MM.1S (cell line): ENCODE results near the gene SEPTIN14.
"Not testable (repeated sequence)": the region's sequence is repeated elsewhere in the genome, so short reads cannot be mapped to it uniquely, and the experiment has no call there.

ENCODE experiments used
- DNase-seq: peaks from one replicate; pipeline ENCODE4 v3.0.0-alpha.2; 2015
- H2AFZ ChIP-seq: fragments of 300-600 bp; sonication (generic); 2 replicates; pipeline ENCODE4 v1.6.0; 2016; ENCODE audit warnings: antibody characterized with exemption, low read length
- H3F3A ChIP-seq: fragments of 300-600 bp; sonication (generic); 2 replicates; pipeline ENCODE4 v1.6.1; 2016; ENCODE audit warnings: mild to moderate bottlenecking, antibody characterized with exemption, low read length, moderate library complexity, mixed read lengths; ENCODE audit not compliant: insufficient read depth
- H3K27ac ChIP-seq: fragments of 300-600 bp; sonication (generic); 2 replicates; pipeline ENCODE4 v1.5.1; 2016; ENCODE audit warnings: mild to moderate bottlenecking, low read length
- H3K27me3 ChIP-seq: fragments of 300-600 bp; sonication (generic); replicated peaks from 2 replicates; pipeline ENCODE4 v1.6.0; 2016; ENCODE audit warnings: low read length; ENCODE audit not compliant: insufficient read depth
- H3K36me3 ChIP-seq: fragments of 300-600 bp; sonication (generic); replicated peaks from 2 replicates; pipeline ENCODE4 v1.6.1; 2016; ENCODE audit warnings: mild to moderate bottlenecking, low read length, mixed read lengths; ENCODE audit not compliant: insufficient read depth
- H3K4me1 ChIP-seq: fragments of 300-600 bp; sonication (generic); 2 replicates; pipeline ENCODE4 v1.6.1; 2016; ENCODE audit warnings: low read length, mixed read lengths
- H3K4me2 ChIP-seq: fragments of 300-600 bp; sonication (generic); 2 replicates; pipeline ENCODE4 v1.6.0; 2016; ENCODE audit warnings: low read depth, low read length
- H3K4me3 ChIP-seq: fragments of 300-600 bp; sonication (generic); 2 replicates; pipeline ENCODE4 v1.5.1; 2016; ENCODE audit warnings: low read length, mixed read lengths
- H3K79me2 ChIP-seq: fragments of 300-600 bp; sonication (generic); 2 replicates; pipeline ENCODE4 v1.6.1; 2016; ENCODE audit warnings: mixed run types, low read length, mixed read lengths
- H3K9ac ChIP-seq: fragments of 300-600 bp; sonication (generic); 2 replicates; pipeline ENCODE4 v1.6.1; 2016; ENCODE audit warnings: low read length, mixed read lengths
- H3K9me2 ChIP-seq: fragments of 300-600 bp; sonication (generic); replicated peaks from 2 replicates; pipeline ENCODE4 v1.6.1; 2016; ENCODE audit warnings: mild to moderate bottlenecking, low read length, mixed read lengths; ENCODE audit not compliant: insufficient read depth
- H3K9me3 ChIP-seq: fragments of 300-600 bp; sonication (generic); replicated peaks from 2 replicates; pipeline ENCODE4 v1.6.1; 2016; ENCODE audit warnings: mild to moderate bottlenecking, low read length, mixed read lengths; ENCODE audit not compliant: insufficient read depth
- H4K20me1 ChIP-seq: fragments of 300-600 bp; sonication (generic); 2 replicates; pipeline ENCODE4 v1.6.1; 2016; ENCODE audit warnings: mild to moderate bottlenecking, low read length, moderate library complexity, mixed read lengths; ENCODE audit not compliant: insufficient read depth
- EZH2 ChIP-seq: fragments of 300-600 bp; sonication (generic); optimal IDR thresholded peaks from 2 replicates; pipeline ENCODE3; 2017; ENCODE audit warnings: low read depth, mild to moderate bottlenecking, antibody characterized with exemption, low read length, mixed read lengths
- EZH2phosphoT487 ChIP-seq: fragments of 300-600 bp; sonication (generic); IDR thresholded peaks from 2 replicates; pipeline ENCODE4 v1.6.1; 2018; ENCODE audit warnings: antibody characterized with exemption, low read length
- TF ChIP-seq, protein P1 (sequence below): fragments of 300-600 bp; sonication (generic); IDR thresholded peaks from 2 replicates; pipeline ENCODE4 v1.5.1; 2016; ENCODE audit warnings: antibody characterized with exemption, low read length, mixed read lengths

SEPTIN14 gene

DNA sequence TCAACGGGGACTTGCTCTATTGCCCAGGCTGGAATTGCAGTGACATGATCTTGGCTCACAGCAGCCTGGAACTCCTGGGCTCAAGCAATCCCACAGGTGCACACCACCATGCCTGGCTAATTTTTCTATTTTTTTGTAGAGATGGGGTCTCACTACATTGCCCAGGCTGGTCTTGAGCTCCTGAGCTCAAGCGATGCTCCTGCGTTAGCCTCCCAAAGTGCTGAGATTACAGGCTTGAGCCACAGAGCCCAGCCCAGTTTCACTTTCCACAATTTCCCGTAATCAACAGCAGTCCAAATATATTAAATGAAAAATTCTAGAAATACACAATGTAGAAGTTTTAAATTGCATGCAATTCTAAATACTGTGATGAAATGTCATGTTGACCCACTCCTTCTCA, 24.0 kb downstream of the SEPTIN14 start:
- Histone ChIP-seq H3K27me3 (no peaks in the 10 kb centered on the region), H3F3A (no peaks in the 10 kb centered on the region), H3K79me2 (no peaks in the 10 kb centered on the region), H4K20me1 (no peaks in the 10 kb centered on the region), H3K4me1 (no peaks in the 10 kb centered on the region), H2AFZ (no peak overlapping the region), H3K27ac (no peak overlapping the region), H3K4me2 (no peak overlapping the region), H3K9me2 (no peaks in the 10 kb centered on the region), H3K9me3 (no peaks in the 10 kb centered on the region), H3K36me3 (no peaks in the 10 kb centered on the region), H3K4me3 (no peak overlapping the region), H3K9ac (no peak overlapping the region)
- no peak for TF ChIP-seq EZH2
- TF ChIP-seq, protein P1, sequence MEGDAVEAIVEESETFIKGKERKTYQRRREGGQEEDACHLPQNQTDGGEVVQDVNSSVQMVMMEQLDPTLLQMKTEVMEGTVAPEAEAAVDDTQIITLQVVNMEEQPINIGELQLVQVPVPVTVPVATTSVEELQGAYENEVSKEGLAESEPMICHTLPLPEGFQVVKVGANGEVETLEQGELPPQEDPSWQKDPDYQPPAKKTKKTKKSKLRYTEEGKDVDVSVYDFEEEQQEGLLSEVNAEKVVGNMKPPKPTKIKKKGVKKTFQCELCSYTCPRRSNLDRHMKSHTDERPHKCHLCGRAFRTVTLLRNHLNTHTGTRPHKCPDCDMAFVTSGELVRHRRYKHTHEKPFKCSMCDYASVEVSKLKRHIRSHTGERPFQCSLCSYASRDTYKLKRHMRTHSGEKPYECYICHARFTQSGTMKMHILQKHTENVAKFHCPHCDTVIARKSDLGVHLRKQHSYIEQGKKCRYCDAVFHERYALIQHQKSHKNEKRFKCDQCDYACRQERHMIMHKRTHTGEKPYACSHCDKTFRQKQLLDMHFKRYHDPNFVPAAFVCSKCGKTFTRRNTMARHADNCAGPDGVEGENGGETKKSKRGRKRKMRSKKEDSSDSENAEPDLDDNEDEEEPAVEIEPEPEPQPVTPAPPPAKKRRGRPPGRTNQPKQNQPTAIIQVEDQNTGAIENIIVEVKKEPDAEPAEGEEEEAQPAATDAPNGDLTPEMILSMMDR: no peak
- no peak for DNase-seq

DNA sequence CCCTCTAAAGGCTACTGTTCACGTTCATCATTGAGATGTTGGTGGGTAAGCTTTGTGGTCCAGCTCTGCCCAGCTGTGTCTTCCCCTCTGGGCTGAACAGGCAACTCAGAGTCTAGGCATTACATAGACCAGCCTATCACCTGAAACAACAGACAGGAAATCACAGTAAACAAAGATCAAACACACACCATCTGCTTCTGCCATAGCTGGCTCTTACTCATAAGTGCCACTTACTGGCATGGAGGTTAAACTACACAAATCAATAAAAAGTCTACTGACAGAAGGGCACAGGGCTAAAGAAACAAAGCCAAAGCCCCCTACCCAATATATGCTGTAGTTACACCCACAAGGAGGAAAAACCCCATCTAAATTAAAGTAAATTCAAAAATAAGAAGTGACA, 35.0 kb downstream of the SEPTIN14 start:
- Histone ChIP-seq H2AFZ (no peak overlapping the region), H3K27me3 (no peaks in the 10 kb centered on the region), H4K20me1 (no peaks in the 10 kb centered on the region), H3K9ac (no peak overlapping the region), H3F3A (no peaks in the 10 kb centered on the region), H3K36me3 (no peaks in the 10 kb centered on the region), H3K4me3 (no peak overlapping the region), H3K9me2 (no peaks in the 10 kb centered on the region), H3K27ac (no peak overlapping the region), H3K4me1 (no peaks in the 10 kb centered on the region), H3K4me2 (no peak overlapping the region), H3K79me2 (no peaks in the 10 kb centered on the region), H3K9me3 (no peaks in the 10 kb centered on the region)
- DNase-seq: no peak
- TF ChIP-seq EZH2phosphoT487 (no peak), EZH2 (no peak)
- TF ChIP-seq, protein P1: no peak

DNA sequence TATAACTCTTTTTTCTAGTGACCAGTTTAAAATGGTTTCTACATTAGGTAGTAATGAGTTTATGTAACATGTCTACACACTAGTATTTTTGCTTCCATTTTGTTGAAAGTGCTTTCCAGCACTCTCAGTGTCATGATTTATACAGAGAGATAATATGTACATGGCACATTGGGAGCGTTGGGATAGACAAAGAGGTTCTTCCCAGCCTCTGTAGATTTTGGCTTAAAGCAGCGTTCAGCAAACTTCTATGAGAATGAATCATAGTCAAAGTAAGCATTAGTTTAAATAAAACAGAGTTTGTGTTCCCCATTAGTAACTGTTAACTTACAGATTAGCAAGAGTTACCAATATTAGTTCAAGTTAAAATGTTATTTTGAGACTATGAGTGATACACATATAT, 43.9 kb downstream of the SEPTIN14 start:
- H3K4me3 ChIP-seq: no peak overlapping the region
- no peaks in the 10 kb centered on the region for H3K79me2 ChIP-seq
- H3K9me2 ChIP-seq: no peaks in the 10 kb centered on the region
- DNase-seq: no peak
- no peaks in the 10 kb centered on the region for H3K36me3 ChIP-seq
- no peaks in the 10 kb centered on the region for H4K20me1 ChIP-seq
- H3K4me1 ChIP-seq: no peaks in the 10 kb centered on the region
- no peak overlapping the region for H3K4me2 ChIP-seq
- H3F3A ChIP-seq: no peaks in the 10 kb centered on the region
- TF ChIP-seq EZH2phosphoT487 (no peak), EZH2 (no peak)
- TF ChIP-seq, protein P1: no peak
- H3K9me3 ChIP-seq: no peaks in the 10 kb centered on the region
- H3K27ac ChIP-seq: no peak overlapping the region
- H2AFZ ChIP-seq: no peak overlapping the region
- no peaks in the 10 kb centered on the region for H3K27me3 ChIP-seq
- no peak overlapping the region for H3K9ac ChIP-seq

DNA sequence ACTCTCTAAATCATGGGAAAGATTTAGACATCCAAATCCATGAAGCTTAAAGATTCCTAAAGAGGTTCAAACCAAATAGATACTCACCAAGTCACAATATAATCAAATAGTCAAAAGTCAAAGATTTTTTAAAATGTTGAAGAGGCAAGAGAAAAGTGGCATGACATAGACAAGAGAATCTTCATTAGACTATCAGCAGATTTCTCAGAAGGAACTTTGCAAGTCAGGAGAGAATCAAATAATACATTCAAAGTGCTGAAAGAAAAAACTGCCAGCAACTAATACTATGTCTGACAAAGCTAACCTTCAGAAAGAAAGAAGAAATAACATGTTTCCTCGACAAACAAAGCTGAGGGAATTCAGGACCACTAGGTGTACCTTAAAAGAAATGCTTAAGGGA, 65.3 kb downstream of the SEPTIN14 start:
- not testable (repeated sequence) for H3K79me2 ChIP-seq, H3K27me3 ChIP-seq

More for the DNA sequence above, 65.3 kb downstream of the SEPTIN14 start:
- H3F3A ChIP-seq, H3K4me1 ChIP-seq, H3K27ac ChIP-seq, H3K9me3 ChIP-seq, H4K20me1 ChIP-seq, H3K4me2 ChIP-seq, H3K4me3 ChIP-seq, H3K36me3 ChIP-seq, H3K9ac ChIP-seq, H3K9me2 ChIP-seq, H2AFZ ChIP-seq, DNase-seq: not testable (repeated sequence)
